Measurements from ENCODE around the gene SLCO1C1.

Gene SLCO1C1

DNA sequence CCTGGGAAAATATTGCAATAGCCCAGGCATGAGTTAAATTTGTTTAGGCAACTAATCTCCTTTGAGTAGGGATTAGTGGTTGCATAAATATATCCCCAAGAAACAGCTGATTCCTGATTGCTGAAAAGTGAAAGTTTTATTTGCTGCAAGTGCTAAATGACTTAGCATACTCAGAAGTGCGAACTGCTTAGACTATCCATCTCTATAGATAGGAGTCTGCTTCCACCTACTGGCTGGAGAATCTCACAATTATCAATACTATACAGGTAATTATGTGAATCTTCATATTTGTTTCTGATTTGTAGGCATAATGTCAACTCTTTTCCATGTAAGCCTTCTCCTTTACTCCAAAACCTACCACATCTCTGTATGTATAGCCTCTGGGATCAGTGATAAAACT lies 103.4 kb downstream of the SLCO1C1 start:
- DNase-seq (ENCODE audit: low spot score): peak; percentile 2

DNA sequence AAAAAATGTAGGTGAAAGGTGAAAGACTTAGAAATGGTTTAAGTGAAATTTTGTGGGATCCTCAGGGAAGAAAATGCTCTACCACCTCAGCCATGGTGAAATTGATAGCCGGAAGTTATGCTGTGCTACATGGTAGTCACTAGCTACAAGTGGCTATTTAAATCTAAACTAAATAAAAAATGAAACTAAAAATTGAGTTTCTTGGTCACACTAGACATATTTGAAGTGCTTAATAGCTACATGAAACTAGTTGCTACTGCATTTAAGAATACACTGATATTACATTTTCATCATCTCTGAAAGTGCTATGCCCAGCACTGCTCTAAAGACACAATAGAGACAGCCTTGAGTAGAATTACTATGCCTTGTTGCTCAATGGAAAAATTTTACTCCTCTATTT lies 105.0 kb downstream of the SLCO1C1 start:
- DNase-seq (ENCODE audit: low spot score): no peak

DNA sequence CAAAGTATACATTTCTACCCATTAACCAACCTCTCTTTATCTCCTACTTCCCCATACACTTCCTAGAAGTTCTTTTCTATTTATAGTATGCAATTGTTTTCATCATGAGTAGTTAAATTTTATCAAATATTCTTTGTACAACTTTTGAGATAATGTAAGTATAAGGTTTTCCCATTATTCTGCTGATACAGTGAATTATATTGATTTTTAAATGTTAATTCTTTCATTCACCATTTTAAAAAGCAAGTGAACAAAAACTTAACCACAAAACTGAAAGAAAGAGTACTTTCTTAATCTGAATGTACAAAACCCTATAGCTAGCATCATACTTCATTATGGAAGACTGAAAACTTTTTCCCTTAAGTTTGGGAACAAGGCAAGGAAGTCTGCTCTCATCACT lies 105.9 kb downstream of the SLCO1C1 start:
- no peak for DNase-seq (ENCODE audit: low spot score)

All from activated CD4-positive, alpha-beta T cell treated with anti-CD3 and anti-CD28 coated beads, Interleukin-2, Interleukin-4, amounts not matched to agents 100 ng/mL and 50 ng/mL, durations not matched to agents 16 hours and 8 hours (primary cell).